CD14-positive monocyte (primary cell): ENCODE measurements around the gene GRID1. TPM values are rescaled to one million over a fixed set of nuclear protein-coding genes. Genes with fewer than 3 reads are reported as not detected.

Experiments
- DNase-seq, 3 donors: peaks; one replicate each; pipeline ENCODE4 v3.0.0-alpha.2; 2011 to 2022
- H2AFZ ChIP-seq: 2 replicates; pipeline ENCODE4 v1.6.0; 2012; ENCODE audit warnings: mild to moderate bottlenecking, low read depth, low read length, inconsistent platforms; ENCODE audit not compliant: insufficient read depth, poor library complexity, severe bottlenecking
- H3K27ac ChIP-seq, 2 donors: 1 replicate in 1 of 2; 2 replicates in 1 of 2; pipeline ENCODE4 v1.5.1; 2012 to 2013; ENCODE audit warnings: low read length in 2 of 2, control low read depth in 1 of 2, inconsistent platforms in 1 of 2, low read depth in 1 of 2, mild to moderate bottlenecking in 1 of 2
- H3K27me3 ChIP-seq, 2 donors: one replicate each; pipeline versions ENCODE4 v1.6.0 to v1.6.1; 2011 to 2013; ENCODE audit warnings: low read length in 2 of 2; ENCODE audit not compliant: control insufficient read depth in 2 of 2, insufficient read depth in 2 of 2
- H3K36me3 ChIP-seq, 2 donors: replicated peaks in 1 of 2; 1 replicate in 1 of 2; 2 replicates in 1 of 2; pipeline versions ENCODE4 v1.5.1 to v1.6.1; 2012 to 2013; ENCODE audit warnings: low read length in 2 of 2, control low read depth in 1 of 2, inconsistent platforms in 1 of 2, mild to moderate bottlenecking in 1 of 2; ENCODE audit not compliant: insufficient read depth in 2 of 2, control insufficient read depth in 1 of 2
- H3K4me1 ChIP-seq, 2 donors: 1 replicate in 1 of 2; 2 replicates in 1 of 2; pipeline versions ENCODE4 v1.5.1 to v1.6.1; 2012 to 2013; ENCODE audit warnings: low read length in 2 of 2, control low read depth in 1 of 2, inconsistent platforms in 1 of 2, mild to moderate bottlenecking in 1 of 2, moderate library complexity in 1 of 2; ENCODE audit not compliant: insufficient read depth in 2 of 2, control insufficient read depth in 1 of 2
- H3K4me2 ChIP-seq: replicated peaks from 2 replicates; pipeline ENCODE3; 2012; ENCODE audit warnings: low read length, moderate library complexity, mild to moderate bottlenecking; ENCODE audit not compliant: poor library complexity, severe bottlenecking; ENCODE audit errors: extremely low read depth
- H3K4me3 ChIP-seq, 3 experiments: fragments of 200-600 bp in 1 of 3; sonication (generic) in 1 of 3; replicated peaks in 1 of 3; 1 replicate in 2 of 3; 2 replicates in 1 of 3; pipeline ENCODE4 v1.5.1; 2011 to 2013; ENCODE audit warnings: low read length in 3 of 3, mild to moderate bottlenecking in 3 of 3, control low read depth in 2 of 3, low read depth in 2 of 3, inconsistent platforms in 1 of 3, moderate library complexity in 1 of 3
- H3K79me2 ChIP-seq: 2 replicates; pipeline ENCODE4 v1.6.0; 2012; ENCODE audit warnings: mild to moderate bottlenecking, control low read depth, inconsistent platforms, low read length, moderate library complexity; ENCODE audit not compliant: insufficient read depth
- H3K9ac ChIP-seq: 2 replicates; pipeline ENCODE4 v1.6.0; 2017; ENCODE audit warnings: low read length, mild to moderate bottlenecking; ENCODE audit not compliant: insufficient read depth, poor library complexity, severe bottlenecking
- H3K9me3 ChIP-seq, 2 donors: replicated peaks in 1 of 2; 1 replicate in 1 of 2; 2 replicates in 1 of 2; pipeline versions ENCODE4 v1.5.1 to v1.6.1; 2012 to 2013; ENCODE audit warnings: low read length in 2 of 2, control low read depth in 1 of 2; ENCODE audit not compliant: control insufficient read depth in 1 of 2, insufficient read depth in 1 of 2
- H4K20me1 ChIP-seq: 2 replicates; pipeline ENCODE4 v1.6.0; 2012; ENCODE audit warnings: mild to moderate bottlenecking, low read length, control low read depth, moderate library complexity; ENCODE audit not compliant: insufficient read depth
- H3K27ac Mint-ChIP-seq, 7 donors: one replicate each; pipeline ENCODE4 v1.8.0; 2020; ENCODE audit warnings: mild to moderate bottlenecking in 7 of 7, mixed read lengths in 7 of 7, moderate library complexity in 6 of 7, inconsistent platforms in 2 of 7
- H3K27me3 Mint-ChIP-seq, 3 donors: one replicate each; pipeline ENCODE4 v1.8.0; 2021 to 2022; ENCODE audit warnings: low read depth in 3 of 3, mild to moderate bottlenecking in 3 of 3, mixed read lengths in 3 of 3, moderate library complexity in 3 of 3, inconsistent platforms in 1 of 3
- H3K36me3 Mint-ChIP-seq, 2 donors: one replicate each; pipeline ENCODE4 v1.8.0; 2020; ENCODE audit warnings: mixed read lengths in 2 of 2, inconsistent platforms in 1 of 2, mild to moderate bottlenecking in 1 of 2
- H3K4me1 Mint-ChIP-seq: one replicate; pipeline ENCODE4 v1.8.0; 2020; ENCODE audit warnings: mild to moderate bottlenecking, mixed read lengths
- H3K4me3 Mint-ChIP-seq, 2 donors: one replicate each; pipeline ENCODE4 v1.8.0; 2020; ENCODE audit warnings: mild to moderate bottlenecking in 2 of 2, mixed read lengths in 2 of 2, moderate library complexity in 1 of 2
- H3K9me3 Mint-ChIP-seq, 7 donors: one replicate each; pipeline ENCODE4 v1.8.0; 2020 to 2022; ENCODE audit warnings: mixed read lengths in 7 of 7, mild to moderate bottlenecking in 6 of 7, moderate library complexity in 6 of 7, inconsistent platforms in 2 of 7
- CTCF ChIP-seq: fragments of 200-600 bp; IDR thresholded peaks from one replicate; pipeline ENCODE4 v1.8.0; 2022; ENCODE audit warnings: antibody characterized with exemption, mild to moderate bottlenecking
- WGBS: methylation state at CpG from one replicate; pipeline ENCODE4 v1.1.5; 2013; ENCODE audit warnings: missing lambda C conversion rate; ENCODE audit not compliant: insufficient coverage; 5-methylcytosine and 5-hydroxymethylcytosine counted together
- intact Hi-C, 2 donors: fragments of 100-400 bp; cut with micrococcal nuclease; formaldehyde crosslinking; loops; one replicate each; pipeline versions ENCODE4 v1.15.0 to v1.15.1; 2023
- polyA plus RNA-seq, 3 donors: library from polyadenylated mRNA; depleted of rRNA in 1 of 3; unstranded in 2 of 3; stranded (reverse) in 1 of 3; fragments of 300-500 nt in 2 of 3; fragments of >200 nt in 1 of 3; fragmentation: Illumina TruSeq in 2 of 3; gene quantifications; 1 replicate in 2 of 3; 2 replicates in 1 of 3; pipeline ENCODE4 v1.2.3, GENCODE V29; 2012 to 2021

Gene GRID1
- polyA plus RNA-seq, 3 donors: not detected

GRCh38 chr10:86403183-86403797 lies 36.7 kb upstream of the GRID1 start:
- no peak overlapping the region for H3K27ac Mint-ChIP-seq
- Histone ChIP-seq H3K4me3 (no peak overlapping the region), H3K4me1 (peaks cover 15 to 23% of the 10 kb centered on the region in 2 donors), H3K27me3 (peaks cover 27 to 38% of the 10 kb centered on the region in 2 donors), H3K27ac (no peak overlapping the region), H3K4me2 (no peak overlapping the region), H3K9me3 (no peaks in the 10 kb centered on the region), H3K36me3 (no peaks in the 10 kb centered on the region), H2AFZ (no peak overlapping the region), H3K79me2 (no peaks in the 10 kb centered on the region), H4K20me1 (no peaks in the 10 kb centered on the region), H3K9ac (no peak overlapping the region)
- H3K4me3 Mint-ChIP-seq: peak overlapping the region in 1 of 2 donors; percentile 89
- H3K36me3 Mint-ChIP-seq: peaks cover 0 to 6% of the 10 kb centered on the region in 2 donors
- 79% methylated on average over 3 of the region's 6 CpGs for WGBS
- peaks cover 23% of the 10 kb centered on the region for H3K4me1 Mint-ChIP-seq
- H3K27me3 Mint-ChIP-seq: peaks cover 40 to 60% (median 43%) of the 10 kb centered on the region in 3 donors
- intact Hi-C loops: no loop called here
- peaks cover 0 to 16% (median 4%) of the 10 kb centered on the region in 7 donors for H3K9me3 Mint-ChIP-seq
- TF ChIP-seq CTCF: no peak
- no peak for DNase-seq

- Mint-ChIP-seq H3K36me3 (peaks cover 0 to 6% of the 10 kb centered on the region in 2 donors), H3K9me3 (peaks cover 0 to 16% (median 4%) of the 10 kb centered on the region in 7 donors), H3K4me3 (peak overlapping the region in 1 of 2 donors; percentile 89), H3K27me3 (peaks cover 40 to 61% (median 47%) of the 10 kb centered on the region in 3 donors), H3K27ac (peak overlapping the region in 1 of 7 donors; percentile 56), H3K4me1 (peaks cover 23% of the 10 kb centered on the region)
- no peak overlapping the region for H3K27ac ChIP-seq
- no peak overlapping the region for H3K9ac ChIP-seq
- H3K9me3 ChIP-seq: no peaks in the 10 kb centered on the region
- intact Hi-C loops: no loop called here
- H2AFZ ChIP-seq: no peak overlapping the region
- H3K4me1 ChIP-seq: peaks cover 15 to 23% of the 10 kb centered on the region in 2 donors
- H3K4me2 ChIP-seq: no peak overlapping the region
- TF ChIP-seq CTCF: no peak
- H3K27me3 ChIP-seq: peaks cover 27 to 38% of the 10 kb centered on the region in 2 donors
- 52% methylated on average over 18 of the region's 18 CpGs for WGBS
- no peaks in the 10 kb centered on the region for H3K36me3 ChIP-seq
- no peaks in the 10 kb centered on the region for H4K20me1 ChIP-seq
- no peak for DNase-seq
- no peak overlapping the region for H3K4me3 ChIP-seq
- no peaks in the 10 kb centered on the region for H3K79me2 ChIP-seq
These were observed 35.8 kb upstream of the GRID1 start for GRCh38 chr10:86402283-86402941.
